GM18858 (cell line): ENCODE measurements around the gene AP1S1.
"Not testable (repeated sequence)": the region's sequence is repeated elsewhere in the genome, so short reads cannot be mapped to it uniquely, and the experiment has no call there.

Experiments
- ATAC-seq: cut with Tn5 transposase; IDR thresholded peaks from one replicate; pipeline ENCODE4 v1.9.1; 2021; ENCODE audit not compliant: unreplicated experiment

The AP1S1 gene

DNA sequence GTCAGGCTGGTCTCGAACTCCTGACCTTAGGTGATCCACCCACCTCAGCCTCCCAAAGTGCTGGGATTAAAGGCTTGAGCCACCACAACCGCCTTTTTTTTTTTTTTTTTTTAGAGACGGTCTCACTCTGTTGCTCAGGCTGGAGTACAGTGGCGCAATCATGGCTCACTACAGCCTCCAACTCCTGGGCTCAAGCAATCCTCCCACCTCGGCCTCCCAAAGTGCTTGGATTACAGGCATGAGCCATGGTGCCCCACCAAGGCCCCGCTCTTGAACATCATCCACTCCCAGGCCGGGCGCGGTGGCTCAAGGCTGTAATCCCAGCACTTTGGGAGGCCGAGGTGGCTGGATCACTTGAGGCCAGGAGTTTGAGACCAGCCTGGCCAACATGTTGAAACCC, 45.2 kb downstream of the AP1S1 start:
- not testable (repeated sequence) for ATAC-seq

DNA sequence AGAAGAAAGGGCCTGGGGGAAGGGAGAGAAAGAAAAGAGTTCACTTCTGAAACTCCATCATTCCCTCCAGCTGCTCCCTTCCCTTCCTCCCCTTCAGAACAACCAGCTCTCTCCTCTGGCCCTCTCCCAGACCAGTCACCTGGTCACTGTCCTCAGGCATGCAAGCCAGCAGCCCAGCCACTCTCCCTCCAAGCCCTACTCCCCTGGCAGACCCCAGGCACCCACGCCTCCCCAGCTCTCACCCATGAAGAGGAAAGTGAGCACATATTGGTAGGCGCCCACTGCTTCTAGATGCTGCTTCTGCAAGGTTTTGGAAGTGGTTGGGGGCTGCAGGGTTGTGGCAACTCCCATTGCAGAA, 46.2 kb downstream of the AP1S1 start:
- no peak for ATAC-seq

DNA sequence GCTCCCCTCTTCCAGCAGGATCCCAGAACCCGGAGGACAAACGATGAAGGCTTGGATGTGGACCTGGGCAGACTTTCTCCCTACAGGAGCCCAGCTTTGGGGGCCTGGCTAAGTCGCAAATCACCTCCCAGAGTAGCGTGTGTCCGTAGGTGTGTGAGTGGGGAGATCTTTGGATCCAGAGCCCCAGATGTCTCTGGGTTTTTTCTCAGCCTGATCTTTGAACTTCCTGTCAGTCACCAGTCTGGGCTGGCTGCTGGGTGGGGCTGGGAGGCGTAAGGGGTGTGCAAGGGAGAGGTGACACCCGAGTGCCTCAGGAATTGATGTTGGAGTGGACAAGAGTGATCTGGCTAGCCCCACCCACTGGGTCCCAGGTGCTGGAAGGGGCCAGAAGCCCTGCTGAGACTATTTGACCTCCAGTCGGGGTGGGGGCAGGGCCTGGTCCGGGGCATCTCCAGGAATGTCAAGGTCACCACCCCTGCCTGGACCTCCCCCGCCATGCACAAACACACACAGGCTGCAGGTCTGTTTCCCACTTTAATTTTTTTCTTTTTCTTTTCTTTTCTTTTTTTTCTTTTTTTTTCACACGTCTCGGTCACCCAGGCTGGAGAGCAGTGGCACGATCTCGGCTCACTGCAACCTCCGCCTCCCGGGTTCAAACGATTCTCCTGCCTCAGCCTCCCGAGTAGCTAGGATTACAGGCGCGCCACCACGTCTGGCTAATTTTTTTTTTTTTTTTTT, 46.8 kb downstream of the AP1S1 start, which contains the start of gene MOGAT3:
MOGAT3 (minus strand) TSS at position 175 of the 738 bp plus-strand sequence. CDS start 182 bp downstream, outside the sequence.
- ATAC-seq, result no peak

DNA sequence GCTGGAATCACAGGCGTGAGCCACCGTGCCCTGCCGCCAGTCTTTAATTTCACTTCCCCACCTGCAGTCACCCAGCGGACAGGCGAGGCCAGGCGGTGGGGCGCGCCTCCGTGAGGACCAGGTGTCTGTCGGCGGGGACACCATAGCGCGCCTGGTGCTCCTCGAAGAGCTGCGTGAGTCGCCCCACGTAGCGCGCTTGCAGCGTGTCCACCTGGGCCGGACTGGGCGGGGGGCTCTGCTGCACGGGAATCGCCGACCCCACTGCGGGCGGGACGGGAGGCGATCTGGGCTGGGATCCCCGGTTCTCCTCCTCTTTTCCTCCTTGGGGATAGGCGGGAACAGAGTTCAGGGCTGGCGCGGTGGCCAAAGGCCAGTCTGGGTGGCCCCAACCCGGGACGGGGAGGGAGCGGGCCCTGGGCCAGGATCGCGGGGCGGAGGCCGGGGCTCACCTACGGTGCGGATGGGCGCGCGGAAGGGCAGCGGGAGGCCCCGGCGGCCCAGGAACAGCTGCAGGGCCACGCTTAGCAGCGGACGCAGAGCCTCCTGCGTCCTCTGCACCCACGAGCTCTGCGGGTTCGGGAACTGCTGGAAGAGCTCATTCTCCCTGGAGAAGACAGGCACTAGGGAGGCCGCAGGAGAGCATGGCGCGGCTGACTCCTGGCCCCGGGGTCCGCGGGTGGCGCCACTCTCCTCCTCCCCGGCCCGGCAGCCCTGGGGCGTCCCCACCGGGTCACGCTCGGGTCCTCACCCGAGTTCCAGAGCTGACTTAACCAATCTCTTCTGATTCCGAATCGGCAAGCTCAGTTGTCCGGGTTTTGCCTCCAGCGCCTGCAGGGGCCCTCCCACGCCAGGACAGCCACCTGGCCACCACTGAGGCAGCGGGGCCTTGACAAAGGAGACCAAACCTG, 47.7 kb downstream of the AP1S1 start:
- ATAC-seq, result no peak

DNA sequence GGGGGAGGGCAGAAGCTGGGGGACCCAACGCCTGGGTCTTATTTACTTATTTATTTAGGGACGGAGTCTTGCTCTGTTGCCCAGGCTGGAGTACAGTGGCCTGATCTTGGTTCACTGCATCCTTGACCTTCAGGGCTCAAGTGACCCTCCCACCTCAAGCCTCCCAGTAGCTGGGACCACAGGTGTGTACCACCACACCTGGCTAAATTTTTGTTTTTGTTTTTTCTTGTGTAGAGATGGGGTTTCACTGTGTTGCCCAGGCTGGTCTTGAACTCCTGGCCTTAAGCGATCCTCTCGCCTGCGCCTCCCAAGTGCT, 48.3 kb downstream of the AP1S1 start:
- ATAC-seq, result no peak

DNA sequence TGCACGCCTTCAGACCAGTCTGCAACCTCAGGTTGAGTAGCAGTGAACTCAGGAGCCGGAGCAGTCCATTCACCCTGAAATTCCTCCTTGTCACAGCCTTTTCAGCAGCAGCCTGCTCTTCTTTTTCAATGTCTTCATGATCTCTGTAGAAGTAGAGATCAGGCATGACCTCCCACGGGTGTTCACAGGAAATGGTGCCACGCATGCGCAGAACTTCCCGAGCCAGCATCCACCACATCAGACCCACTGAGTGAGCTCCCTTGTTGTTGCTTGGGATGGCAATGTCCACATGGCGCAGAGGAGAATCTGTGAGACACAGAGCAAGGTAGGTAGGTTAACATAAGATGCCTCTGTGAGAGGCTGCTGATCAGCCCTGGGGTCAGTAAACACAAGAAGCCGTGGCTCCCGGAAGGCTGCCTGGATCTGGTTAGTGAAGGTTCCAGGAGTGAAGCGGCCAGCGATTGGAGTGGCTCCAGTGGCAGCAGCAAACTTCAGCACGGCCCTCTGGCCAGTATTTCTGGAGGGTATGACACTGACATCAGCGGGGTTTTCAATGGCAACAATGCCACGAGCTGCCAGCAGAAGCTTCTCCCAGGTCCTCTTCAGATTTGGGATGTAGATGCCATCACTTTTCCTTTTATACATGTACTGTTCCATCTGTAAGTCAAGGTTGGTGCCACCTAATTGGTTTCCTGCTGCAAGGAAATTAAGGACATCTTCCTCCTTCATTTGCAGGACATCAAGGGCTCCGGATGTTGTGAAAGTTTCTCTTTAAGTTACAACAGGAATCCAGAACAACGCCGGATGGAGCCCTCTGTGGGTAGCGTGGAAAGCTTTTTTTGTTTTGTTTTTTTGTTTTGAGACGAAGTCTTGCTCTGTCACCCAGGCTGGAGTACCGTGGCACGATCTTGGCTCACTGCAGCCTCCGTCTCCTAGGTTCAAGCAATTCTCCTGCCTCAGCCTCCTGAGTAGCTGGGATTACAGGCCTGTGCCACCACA, 49.8 kb downstream of the AP1S1 start:
- not testable (repeated sequence) for ATAC-seq

DNA sequence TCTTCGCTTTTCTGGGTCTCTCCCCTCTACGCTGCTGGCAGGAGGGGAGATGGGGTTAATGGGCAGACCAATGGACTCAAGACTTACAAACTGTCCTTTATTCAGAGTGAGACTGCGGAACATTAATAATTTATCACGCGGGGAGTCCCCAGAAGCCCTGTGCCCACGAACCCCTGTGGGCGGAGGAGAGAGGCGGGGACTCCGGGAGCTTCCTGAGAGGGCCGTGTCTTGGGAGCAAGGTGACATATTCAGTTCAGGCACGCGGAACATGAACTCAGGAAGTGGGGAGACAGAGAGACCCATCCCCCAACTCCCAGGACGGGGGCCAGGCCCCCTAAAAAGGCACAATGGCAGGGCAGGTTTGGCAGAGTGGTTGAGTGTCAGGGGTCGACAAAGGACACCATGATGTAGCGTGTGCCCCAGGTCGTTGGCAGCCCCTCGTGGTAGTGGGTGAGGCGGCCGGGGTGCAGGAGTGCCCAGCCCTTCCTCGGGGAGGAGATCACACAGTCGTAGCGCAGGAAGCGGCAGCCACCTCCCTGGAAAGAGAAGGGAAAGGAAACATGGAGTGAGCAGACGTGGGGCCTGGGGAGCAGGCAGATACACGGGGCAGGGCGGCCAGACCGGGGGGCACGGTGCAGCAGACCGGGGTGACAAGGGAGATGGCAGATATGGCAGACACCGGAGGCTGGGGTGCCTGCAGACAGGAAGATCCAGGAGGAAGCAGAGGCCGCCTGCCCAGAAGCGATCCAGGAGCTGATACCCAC, 51.8 kb downstream of the AP1S1 start:
- ATAC-seq, result no peak

DNA sequence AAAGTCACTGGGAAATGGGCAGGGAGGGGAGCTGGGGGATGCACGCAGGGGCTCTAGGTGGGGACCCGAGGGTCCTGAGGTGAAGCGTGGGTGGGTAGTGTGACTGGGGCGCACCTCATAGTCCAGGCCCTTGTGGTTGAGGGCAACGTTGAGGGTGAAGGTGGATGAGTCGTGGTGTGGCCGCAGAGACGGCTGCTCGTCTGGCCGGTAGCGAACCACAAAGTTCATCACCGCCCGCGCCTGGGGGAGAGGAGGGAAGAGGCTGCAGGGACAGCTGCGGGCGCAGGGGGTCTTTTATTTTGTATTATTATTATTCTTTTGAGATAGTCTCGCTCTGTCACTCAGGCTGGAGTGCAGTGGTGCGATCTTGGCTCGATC, 52.4 kb downstream of the AP1S1 start:
- ATAC-seq, result no peak

DNA sequence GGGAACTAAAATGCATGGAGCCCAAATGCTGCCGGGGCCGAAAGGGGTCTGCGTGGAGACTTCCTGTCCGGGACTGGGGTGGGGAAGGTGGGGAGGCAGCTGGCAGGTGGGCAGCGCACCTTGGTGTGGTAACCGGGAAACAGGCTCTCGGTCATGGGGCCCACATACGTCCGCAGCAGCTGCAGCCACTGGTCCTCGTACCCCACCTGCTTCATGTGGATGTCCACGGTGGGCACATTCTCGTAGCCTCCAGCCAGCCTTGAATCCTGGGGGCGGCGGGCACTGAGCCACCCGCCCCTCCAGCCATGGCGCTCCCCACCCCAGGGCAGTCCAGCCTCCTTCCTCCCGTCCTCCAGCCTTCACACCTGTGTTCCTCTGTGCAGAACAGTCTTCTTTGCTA, 53.2 kb downstream of the AP1S1 start:
- ATAC-seq, result no peak

DNA sequence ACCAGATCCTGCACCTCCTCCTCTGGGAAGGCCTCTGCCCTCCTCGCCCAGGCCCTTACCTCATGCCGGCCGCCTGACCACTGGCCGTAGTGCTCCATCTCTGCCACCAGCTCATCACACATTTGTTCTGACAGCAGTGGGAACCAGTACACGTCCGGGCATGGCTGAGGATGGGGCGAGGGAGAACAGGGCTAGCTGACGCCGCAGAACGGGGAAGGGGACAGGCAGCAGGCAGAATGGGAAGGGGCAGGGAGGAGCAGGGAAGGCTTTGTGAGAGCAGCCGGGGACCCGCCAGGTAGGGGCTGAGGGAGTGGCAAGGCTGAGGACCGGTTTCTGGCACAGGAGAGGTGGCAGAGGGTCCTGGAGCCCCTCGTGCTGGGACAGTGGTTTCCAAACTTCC, 54.5 kb downstream of the AP1S1 start:
- ATAC-seq, result no peak

DNA sequence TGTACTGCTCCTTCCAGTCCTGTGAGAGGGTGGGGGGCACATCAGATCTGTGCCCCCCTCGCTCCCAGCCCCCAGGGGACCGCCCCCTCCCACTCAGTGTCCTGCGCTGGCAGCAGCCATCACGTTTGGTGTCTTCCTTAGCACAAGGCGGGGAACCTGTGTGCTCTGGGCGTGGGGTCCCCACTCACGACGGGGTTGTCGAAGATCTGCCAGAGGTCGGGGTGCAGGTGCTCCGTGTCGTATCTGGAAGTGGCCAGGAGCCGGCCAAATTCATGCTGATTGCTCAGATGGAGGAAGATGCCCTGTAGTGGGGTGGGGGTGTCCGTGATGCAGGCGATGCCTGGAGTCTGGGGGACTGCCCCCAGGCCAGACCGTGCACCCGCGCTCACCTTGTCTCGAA, 55.9 kb downstream of the AP1S1 start:
- ATAC-seq, result no peak
